Cardiac muscle cell (in vitro differentiated cells and primary cell): ENCODE measurements around the gene CYB561D1. TPM values are rescaled to one million over a fixed set of nuclear protein-coding genes. Genes with fewer than 3 reads are reported as not detected.
A peak's percentile ranks its signal among the peaks of the same experiment; 100 is the strongest.

Source experiments
- DNase-seq, 2 donors: peaks; one replicate each; pipeline versions ENCODE4 v3.0.0 to v3.0.0-alpha.2; 2010 to 2017; ENCODE audit warnings: low read depth in 1 of 2, low spot score in 1 of 2
- H3K27ac ChIP-seq: fragments of 200-600 bp; sonication (generic); 2 replicates; pipeline ENCODE4 v1.5.1; 2016
- H3K27me3 ChIP-seq: fragments of 200-600 bp; sonication (generic); 2 replicates; pipeline ENCODE4 v1.6.0; 2016; ENCODE audit warnings: control low read depth
- H3K36me3 ChIP-seq: fragments of 200-600 bp; sonication (generic); 2 replicates; pipeline ENCODE4 v1.5.1; 2016; ENCODE audit warnings: control low read depth
- H3K4me1 ChIP-seq: fragments of 200-600 bp; sonication (generic); 2 replicates; pipeline ENCODE4 v1.8.1; 2017; ENCODE audit warnings: low read depth, mild to moderate bottlenecking, mixed run types
- H3K4me3 ChIP-seq: fragments of 200-600 bp; sonication (generic); 2 replicates; pipeline ENCODE4 v1.5.1; 2016; ENCODE audit warnings: mild to moderate bottlenecking
- H3K9me3 ChIP-seq: fragments of 200-600 bp; sonication (generic); 2 replicates; pipeline ENCODE4 v1.5.1; 2017; ENCODE audit warnings: low read depth, mild to moderate bottlenecking, control low read depth
- CTCF ChIP-seq: IDR thresholded peaks from 2 replicates; pipeline ENCODE4 v1.5.1; 2012; ENCODE audit warnings: low read depth, mild to moderate bottlenecking, low read length
- polyA plus RNA-seq: library from polyadenylated mRNA; unstranded; fragments of >200 nt; fragmentation: Nextera tagmentation; extraction: Ambion mirVana; gene quantifications from 2 replicates; pipeline ENCODE4 v1.2.1, GENCODE V29; 2016
- total RNA-seq: library from RNA; depleted of rRNA; stranded (reverse); fragments of >200 nt; gene quantifications from 2 replicates; pipeline ENCODE4 v1.2.3, GENCODE V29; 2016

CYB561D1 gene
- total and polyA plus RNA-seq, 2 experiments from 2014 or later, result 5.3 to 6.6 TPM

GRCh38 chr1:109476825-109477224 lies 17.1 kb upstream of the CYB561D1 start:
- Histone ChIP-seq H3K9me3 (no peaks in the 10 kb centered on the region), H3K27me3 (no peaks in the 10 kb centered on the region), H3K27ac (no peak overlapping the region), H3K36me3 (peaks cover 4% of the 10 kb centered on the region), H3K4me3 (no peak overlapping the region), H3K4me1 (no peaks in the 10 kb centered on the region)
- no peak for TF ChIP-seq CTCF
- no peak for DNase-seq

- H3K36me3 ChIP-seq, result peaks cover 4% of the 10 kb centered on the region
- H3K27me3 ChIP-seq, result no peaks in the 10 kb centered on the region
- no peaks in the 10 kb centered on the region for H3K9me3 ChIP-seq
- no peak overlapping the region for H3K4me3 ChIP-seq
- no peaks in the 10 kb centered on the region for H3K4me1 ChIP-seq
- H3K27ac ChIP-seq, result no peak overlapping the region
- no peak for TF ChIP-seq CTCF
- no peak for DNase-seq
These were observed 16.1 kb upstream of the CYB561D1 start for GRCh38 chr1:109477821-109478220.

- H3K27ac ChIP-seq, result no peak overlapping the region
- DNase-seq, result peak in 1 of 2 donors; percentile 23
- peaks cover 4% of the 10 kb centered on the region for H3K36me3 ChIP-seq
- no peak for TF ChIP-seq CTCF
- H3K27me3 ChIP-seq, result no peaks in the 10 kb centered on the region
- no peaks in the 10 kb centered on the region for H3K4me1 ChIP-seq
- H3K4me3 ChIP-seq, result no peak overlapping the region
- no peaks in the 10 kb centered on the region for H3K9me3 ChIP-seq
These were observed 15.1 kb upstream of the CYB561D1 start for GRCh38 chr1:109478806-109479205.

GRCh38 chr1:109479311-109479710 lies 14.6 kb upstream of the CYB561D1 start:
- Histone ChIP-seq H3K27me3 (no peaks in the 10 kb centered on the region), H3K27ac (no peak overlapping the region), H3K4me1 (no peaks in the 10 kb centered on the region), H3K36me3 (peaks cover 4% of the 10 kb centered on the region), H3K4me3 (no peak overlapping the region), H3K9me3 (no peaks in the 10 kb centered on the region)
- DNase-seq, result no peak
- TF ChIP-seq CTCF, result no peak

GRCh38 chr1:109479901-109480300 lies 14.0 kb upstream of the CYB561D1 start:
- H3K36me3 ChIP-seq, result peaks cover 4% of the 10 kb centered on the region
- TF ChIP-seq CTCF, result no peak
- H3K27me3 ChIP-seq, result no peaks in the 10 kb centered on the region
- no peak for DNase-seq
- no peak overlapping the region for H3K27ac ChIP-seq
- no peak overlapping the region for H3K4me3 ChIP-seq
- no peaks in the 10 kb centered on the region for H3K9me3 ChIP-seq
- H3K4me1 ChIP-seq, result no peaks in the 10 kb centered on the region

- H3K9me3 ChIP-seq, result no peaks in the 10 kb centered on the region
- DNase-seq, result no peak
- no peak overlapping the region for H3K27ac ChIP-seq
- no peaks in the 10 kb centered on the region for H3K27me3 ChIP-seq
- H3K4me1 ChIP-seq, result no peaks in the 10 kb centered on the region
- no peak for TF ChIP-seq CTCF
- peaks cover 4% of the 10 kb centered on the region for H3K36me3 ChIP-seq
- no peak overlapping the region for H3K4me3 ChIP-seq
These were observed 12.2 kb upstream of the CYB561D1 start for GRCh38 chr1:109481646-109482045.
